Peyer's patch (tissue), 4 donors: ENCODE results near the gene HSPA14. TPM values are rescaled to one million over a fixed set of nuclear protein-coding genes. Genes with fewer than 3 reads are reported as not detected.

ENCODE experiments used
- DNase-seq, 3 donors: peaks; one replicate each; pipeline ENCODE4 v3.0.0-alpha.2; 2017 to 2019
- H3K27ac ChIP-seq, 4 donors: fragments of 200-600 bp; sonication (generic); one replicate each; pipeline ENCODE4 v1.5.1; 2016 to 2019
- H3K27me3 ChIP-seq, 2 donors: fragments of 200-600 bp; sonication (generic); one replicate each; pipeline ENCODE4 v1.5.1; 2019
- H3K36me3 ChIP-seq, 3 donors: fragments of 200-600 bp; sonication (generic); one replicate each; pipeline ENCODE4 v1.5.1; 2016 to 2019
- H3K4me1 ChIP-seq, 4 donors: fragments of 200-600 bp; sonication (generic); one replicate each; pipeline ENCODE4 v1.5.1; 2016 to 2019
- H3K4me3 ChIP-seq, 4 donors: fragments of 200-600 bp; sonication (generic); 1 replicate in 3 of 4; 2 replicates in 1 of 4; pipeline ENCODE4 v1.5.1; 2016 to 2019; ENCODE audit warnings: mild to moderate bottlenecking in 1 of 4
- H3K9me3 ChIP-seq, 4 donors: fragments of 200-600 bp; sonication (generic); one replicate each; pipeline ENCODE4 v1.5.1; 2016 to 2019; ENCODE audit warnings: mild to moderate bottlenecking in 1 of 4
- POLR2A ChIP-seq, 2 donors: fragments of 450-650 bp; IDR thresholded peaks; one replicate each; pipeline ENCODE4 v1.5.1; 2017; ENCODE audit warnings: antibody characterized with exemption in 2 of 2, mild to moderate bottlenecking in 2 of 2, moderate library complexity in 2 of 2
- total RNA-seq, 4 donors: library from RNA; depleted of rRNA; stranded (reverse); fragments of >200 nt; gene quantifications; one replicate each; pipeline ENCODE4 v1.1.0, GENCODE V29; 2016
- TF ChIP-seq, protein P1 (sequence below), 6 experiments: fragments of 450-650 bp in 4 of 6; fragments of 200-600 bp in 2 of 6; sonication (generic) in 1 of 6; IDR thresholded peaks; one replicate each; pipeline ENCODE4 v1.5.1; 2017 to 2019; ENCODE audit warnings: antibody characterized with exemption in 6 of 6, mild to moderate bottlenecking in 3 of 6, moderate library complexity in 1 of 6

The HSPA14 gene
- total RNA-seq, 4 donors from 2014 or later = 11.4 to 20.6 (median 12.0) TPM

DNA sequence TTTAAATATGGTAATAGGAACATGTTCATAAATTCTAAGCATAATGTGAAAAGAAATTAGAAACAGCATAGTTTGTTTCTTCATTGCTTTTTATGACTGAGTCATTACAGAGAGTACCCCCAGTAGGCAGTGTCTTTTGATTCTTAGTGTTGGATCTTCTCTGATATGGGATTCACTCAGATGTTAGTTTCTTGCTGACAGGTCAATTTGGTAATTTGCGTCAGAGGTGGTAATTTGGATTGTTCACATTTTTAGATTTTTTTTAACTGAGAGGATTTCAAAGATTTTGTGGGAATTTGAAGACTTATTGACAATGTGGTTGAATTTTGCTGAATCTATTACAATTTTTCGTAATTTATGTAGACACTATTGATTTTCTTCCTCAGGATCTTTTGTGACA is 2.1 kb downstream of the HSPA14 start:
- H3K4me1 ChIP-seq = peaks cover 0 to 19% (median 3%) of the 10 kb centered on the region in 4 donors
- no peaks in the 10 kb centered on the region for H3K9me3 ChIP-seq
- H3K36me3 ChIP-seq = peaks cover 0 to 40% (median 0%) of the 10 kb centered on the region in 3 donors
- no peaks in the 10 kb centered on the region for H3K27me3 ChIP-seq
- H3K4me3 ChIP-seq = no peak overlapping the region
- TF ChIP-seq POLR2A (IDR thresholded peaks at IDR 0.05) = no peak
- TF ChIP-seq, protein P1, sequence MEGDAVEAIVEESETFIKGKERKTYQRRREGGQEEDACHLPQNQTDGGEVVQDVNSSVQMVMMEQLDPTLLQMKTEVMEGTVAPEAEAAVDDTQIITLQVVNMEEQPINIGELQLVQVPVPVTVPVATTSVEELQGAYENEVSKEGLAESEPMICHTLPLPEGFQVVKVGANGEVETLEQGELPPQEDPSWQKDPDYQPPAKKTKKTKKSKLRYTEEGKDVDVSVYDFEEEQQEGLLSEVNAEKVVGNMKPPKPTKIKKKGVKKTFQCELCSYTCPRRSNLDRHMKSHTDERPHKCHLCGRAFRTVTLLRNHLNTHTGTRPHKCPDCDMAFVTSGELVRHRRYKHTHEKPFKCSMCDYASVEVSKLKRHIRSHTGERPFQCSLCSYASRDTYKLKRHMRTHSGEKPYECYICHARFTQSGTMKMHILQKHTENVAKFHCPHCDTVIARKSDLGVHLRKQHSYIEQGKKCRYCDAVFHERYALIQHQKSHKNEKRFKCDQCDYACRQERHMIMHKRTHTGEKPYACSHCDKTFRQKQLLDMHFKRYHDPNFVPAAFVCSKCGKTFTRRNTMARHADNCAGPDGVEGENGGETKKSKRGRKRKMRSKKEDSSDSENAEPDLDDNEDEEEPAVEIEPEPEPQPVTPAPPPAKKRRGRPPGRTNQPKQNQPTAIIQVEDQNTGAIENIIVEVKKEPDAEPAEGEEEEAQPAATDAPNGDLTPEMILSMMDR (IDR thresholded peaks at IDR 0.05) = no peak
- H3K27ac ChIP-seq = no peak overlapping the region
- DNase-seq = no peak

DNA sequence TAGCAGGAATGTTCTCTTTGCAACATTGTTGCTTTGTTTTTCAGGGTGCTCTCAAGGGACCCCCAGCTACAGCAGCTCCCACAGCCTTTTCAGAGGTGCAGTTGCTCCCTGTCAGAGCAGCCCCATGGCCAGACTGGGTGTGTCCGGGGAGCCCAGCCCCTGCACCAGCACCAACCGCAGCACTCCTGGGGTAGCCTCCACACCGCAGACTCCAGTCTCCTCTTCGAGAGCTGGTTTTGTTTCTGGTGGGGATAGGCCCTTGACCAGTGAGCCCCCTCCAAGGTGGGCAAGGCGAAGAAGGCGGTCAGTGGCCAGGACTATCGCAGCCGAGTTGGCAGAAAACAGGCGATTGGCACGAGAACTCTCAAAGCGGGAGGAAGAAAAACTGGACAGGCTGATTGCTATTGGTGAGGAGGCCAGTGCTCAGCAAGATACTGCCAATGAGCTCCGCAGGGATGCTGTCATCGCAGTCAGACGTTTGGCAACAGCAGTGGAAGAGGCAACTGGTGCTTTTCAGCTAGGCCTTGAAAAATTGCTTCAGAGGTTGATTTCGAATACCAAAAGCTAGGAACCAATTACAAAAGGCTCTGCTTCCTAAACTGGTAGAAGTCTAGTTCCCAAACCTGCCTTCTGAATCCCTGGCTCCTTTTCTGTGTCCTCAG is 5.4 kb downstream of the HSPA14 start:
- H3K9me3 ChIP-seq = no peaks in the 10 kb centered on the region
- peaks cover 0 to 46% (median 0%) of the 10 kb centered on the region in 3 donors for H3K36me3 ChIP-seq
- TF ChIP-seq, protein P1 (IDR thresholded peaks at IDR 0.05) = no peak
- TF ChIP-seq POLR2A (IDR thresholded peaks at IDR 0.05) = no peak
- H3K4me1 ChIP-seq = peaks cover 0 to 12% (median 3%) of the 10 kb centered on the region in 4 donors
- H3K27ac ChIP-seq = no peak overlapping the region
- H3K27me3 ChIP-seq = no peaks in the 10 kb centered on the region
- DNase-seq = no peak
- H3K4me3 ChIP-seq = no peak overlapping the region

DNA sequence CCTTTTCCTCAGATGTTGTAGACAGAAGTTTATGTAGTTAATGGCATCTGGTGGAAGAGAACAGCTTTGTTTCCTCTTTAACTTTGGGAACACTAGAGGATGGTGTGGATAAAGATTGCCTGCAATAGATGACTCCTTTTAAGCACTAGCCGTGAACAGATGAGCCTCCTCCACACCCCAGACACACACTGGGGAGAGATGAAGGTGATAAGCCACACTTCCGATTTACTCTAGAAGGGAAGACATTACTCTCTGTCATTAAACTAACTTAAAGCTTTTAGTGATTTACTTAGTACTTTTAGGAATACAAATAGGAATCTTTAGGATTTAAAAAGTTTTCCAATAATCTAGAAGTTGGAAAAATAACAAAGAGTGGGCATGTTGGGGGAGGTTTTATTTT is 6.8 kb downstream of the HSPA14 start:
- Histone ChIP-seq H3K27me3 (no peaks in the 10 kb centered on the region), H3K36me3 (peaks cover 0 to 55% (median 0%) of the 10 kb centered on the region in 3 donors), H3K4me1 (peaks cover 0 to 3% (median 0%) of the 10 kb centered on the region in 4 donors), H3K27ac (no peak overlapping the region), H3K9me3 (no peaks in the 10 kb centered on the region), H3K4me3 (no peak overlapping the region)
- no peak for TF ChIP-seq POLR2A (IDR thresholded peaks at IDR 0.05)
- TF ChIP-seq, protein P1 (IDR thresholded peaks at IDR 0.05) = no peak
- DNase-seq = no peak

DNA sequence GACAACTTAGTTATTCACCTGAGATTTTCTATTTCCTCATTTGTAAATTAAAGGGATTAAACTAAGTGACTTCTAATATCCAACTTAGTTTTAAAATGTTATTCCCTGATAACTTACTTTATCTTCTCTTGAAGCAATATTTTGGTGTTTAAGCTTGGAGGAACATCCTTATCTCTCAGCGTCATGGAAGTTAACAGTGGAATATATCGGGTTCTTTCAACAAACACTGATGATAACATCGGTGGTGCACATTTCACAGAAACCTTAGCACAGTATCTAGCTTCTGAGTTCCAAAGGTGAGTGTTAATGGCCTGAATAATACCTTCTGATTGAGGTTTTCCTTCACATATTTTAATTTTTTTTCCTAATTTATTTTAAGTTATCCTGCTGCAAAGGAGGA is 14.1 kb downstream of the HSPA14 start:
- no peaks in the 10 kb centered on the region for H3K4me1 ChIP-seq
- H3K27ac ChIP-seq = no peak overlapping the region
- H3K36me3 ChIP-seq = peaks cover 0 to 29% (median 0%) of the 10 kb centered on the region in 3 donors
- TF ChIP-seq POLR2A (IDR thresholded peaks at IDR 0.05) = no peak
- TF ChIP-seq, protein P1 (IDR thresholded peaks at IDR 0.05) = no peak
- H3K4me3 ChIP-seq = no peak overlapping the region
- no peaks in the 10 kb centered on the region for H3K9me3 ChIP-seq
- no peaks in the 10 kb centered on the region for H3K27me3 ChIP-seq
- DNase-seq = no peak

GRCh38 chr10:14855453-14855852 is 17.3 kb downstream of the HSPA14 start:
- Histone ChIP-seq H3K4me3 (no peak overlapping the region), H3K4me1 (peaks cover 0 to 6% (median 0%) of the 10 kb centered on the region in 4 donors), H3K27me3 (no peaks in the 10 kb centered on the region), H3K27ac (no peak overlapping the region), H3K36me3 (peaks cover 0 to 25% (median 0%) of the 10 kb centered on the region in 3 donors), H3K9me3 (no peaks in the 10 kb centered on the region)
- TF ChIP-seq, protein P1 (IDR thresholded peaks at IDR 0.05) = no peak
- TF ChIP-seq POLR2A (IDR thresholded peaks at IDR 0.05) = no peak
- DNase-seq = no peak
